Transverse colon (tissue), 4 donors: ENCODE results near the gene ARHGEF1.

Experiments
- CTCF ChIP-seq, 5 experiments: fragments of 200-600 bp in 3 of 5; fragments of 450-650 bp in 2 of 5; sonication (generic) in 3 of 5; IDR thresholded peaks; 1 replicate in 2 of 5; 2 replicates in 3 of 5; pipeline ENCODE4 v1.5.1; 2016 to 2017; ENCODE audit warnings: antibody characterized with exemption in 5 of 5, inconsistent platforms in 3 of 5, mild to moderate bottlenecking in 2 of 5, moderate library complexity in 1 of 5
- EP300 ChIP-seq: sonication (generic); formaldehyde crosslinking; IDR thresholded peaks from one replicate; pipeline ENCODE4 v1.6.1; 2017; ENCODE audit warnings: antibody characterized with exemption, low read depth
- POLR2A ChIP-seq: fragments of 450-650 bp; IDR thresholded peaks from one replicate; pipeline ENCODE4 v1.6.1; 2016; ENCODE audit warnings: antibody characterized with exemption, mild to moderate bottlenecking, moderate library complexity
- POLR2AphosphoS5 ChIP-seq, 3 donors: sonication (generic); formaldehyde crosslinking; IDR thresholded peaks; one replicate each; pipeline ENCODE4 v1.6.1; 2016; ENCODE audit warnings: antibody characterized with exemption in 3 of 3

- TF ChIP-seq CTCF (IDR thresholded peaks at IDR 0.05) (no peak), POLR2AphosphoS5 (IDR thresholded peaks at IDR 0.05) (no peak), POLR2A (no peak), EP300 (no peak)
These were observed 12.5 kb upstream of the ARHGEF1 start for GRCh38 chr19:41870401-41870873.
